Hematopoietic multipotent progenitor cell treated with erythropoietin and hydrocortisone succinate and interleukin-3 and kit ligand, for 8 days (in vitro differentiated cells): ENCODE results near the gene GOLGA6L26.
"Not testable (repeated sequence)": the region's sequence is repeated elsewhere in the genome, so short reads cannot be mapped to it uniquely, and the experiment has no call there.

Experiments
- DNase-seq: peaks from one replicate; pipeline ENCODE4 v3.0.0-alpha.2; 2015

GOLGA6L26 gene, protein sequence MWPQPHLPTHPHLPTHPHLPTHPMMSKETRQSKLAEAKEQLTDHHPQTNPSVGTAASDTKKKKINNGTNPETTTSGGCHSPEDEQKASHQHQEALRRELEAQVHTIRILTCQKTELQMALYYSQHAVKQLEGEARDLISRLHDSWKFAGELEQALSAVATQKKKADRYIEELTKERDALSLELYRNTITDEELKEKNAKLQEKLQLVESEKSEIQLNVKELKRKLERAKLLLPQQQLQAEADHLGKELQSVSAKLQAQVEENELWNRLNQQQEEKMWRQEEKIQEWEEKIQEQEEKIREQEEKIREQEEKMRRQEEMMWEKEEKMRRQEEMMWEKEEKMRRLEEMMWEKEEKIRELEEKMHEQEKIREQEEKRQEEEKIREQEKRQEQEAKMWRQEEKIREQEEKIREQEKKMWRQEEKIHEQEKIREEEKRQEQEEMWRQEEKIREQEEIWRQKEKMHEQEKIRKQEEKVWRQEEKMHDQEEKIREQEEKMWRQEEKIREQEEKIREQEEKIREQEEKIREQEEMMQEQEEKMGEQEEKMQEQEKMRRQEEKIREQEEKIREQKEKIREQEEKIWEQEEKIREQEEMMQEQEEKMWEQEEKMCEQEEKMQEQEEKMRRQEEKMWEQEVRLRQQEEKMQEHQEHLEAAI

DNA sequence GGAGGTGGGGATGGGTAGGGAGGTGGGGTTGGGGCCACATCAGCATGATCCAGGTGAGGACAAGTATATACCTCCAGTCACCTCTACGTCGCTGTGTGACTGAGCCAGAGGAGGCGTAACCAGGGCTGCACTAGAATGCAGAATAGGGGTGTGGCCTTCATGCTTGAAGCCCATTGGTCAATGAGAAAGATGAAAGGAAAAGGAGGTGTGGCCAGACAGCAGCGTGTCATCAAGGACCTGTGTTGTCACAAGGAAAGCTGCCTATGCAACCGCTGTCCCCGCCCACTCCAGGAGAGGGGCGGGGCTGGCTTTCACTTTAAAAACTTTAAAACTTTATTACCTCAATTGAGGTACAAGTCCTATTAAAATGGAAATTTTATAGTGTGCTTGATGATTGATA lies at the start of gene GOLGA6L26:
Gene GOLGA6L26, minus strand, starts transcription at position 101 of the 400 bp plus-strand sequence. Its CDS starts 61 bp downstream, at position 40.
- DNase-seq = not testable (repeated sequence)

DNA sequence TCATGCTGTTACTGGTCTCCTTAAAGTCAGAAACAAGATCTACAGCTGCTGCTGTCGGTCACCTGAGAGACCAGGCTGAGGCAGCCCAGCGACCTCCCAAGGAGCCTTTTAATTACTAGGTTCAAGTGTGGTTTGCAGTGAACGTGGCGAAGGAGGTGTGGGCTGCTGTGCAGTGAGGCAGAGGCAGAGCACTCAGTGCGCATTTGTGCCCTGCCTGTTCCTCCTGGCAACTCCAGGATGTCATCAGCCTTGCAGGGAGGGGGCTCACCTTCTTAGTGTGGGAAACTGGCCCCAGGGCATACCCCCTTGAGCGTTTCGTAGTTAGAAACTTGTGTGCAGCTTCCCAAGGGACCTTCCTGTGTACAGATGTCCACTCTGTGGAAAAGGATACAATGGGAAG lies 47.2 kb upstream of the GOLGA6L26 start:
- not testable (repeated sequence) for DNase-seq

DNA sequence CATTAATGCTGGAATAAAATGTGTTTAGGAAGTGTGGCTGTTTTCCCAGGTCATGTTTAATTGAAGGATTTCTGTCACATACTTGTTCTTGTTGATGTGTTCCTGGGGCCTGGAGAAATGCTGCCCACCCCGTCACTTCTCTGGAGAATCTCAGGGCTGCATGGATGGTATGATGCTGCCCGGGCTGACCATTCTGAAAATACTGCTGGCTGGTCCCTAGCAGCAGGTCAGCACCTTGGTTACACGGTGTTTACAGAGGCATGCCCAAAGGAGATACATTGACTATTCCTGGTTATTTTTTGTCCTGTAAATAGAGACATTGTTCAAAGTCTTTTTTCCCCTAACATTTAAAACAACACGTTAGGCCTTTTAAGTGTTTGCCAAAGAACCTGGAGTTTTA lies 46.7 kb upstream of the GOLGA6L26 start:
- not testable (repeated sequence) for DNase-seq

DNA sequence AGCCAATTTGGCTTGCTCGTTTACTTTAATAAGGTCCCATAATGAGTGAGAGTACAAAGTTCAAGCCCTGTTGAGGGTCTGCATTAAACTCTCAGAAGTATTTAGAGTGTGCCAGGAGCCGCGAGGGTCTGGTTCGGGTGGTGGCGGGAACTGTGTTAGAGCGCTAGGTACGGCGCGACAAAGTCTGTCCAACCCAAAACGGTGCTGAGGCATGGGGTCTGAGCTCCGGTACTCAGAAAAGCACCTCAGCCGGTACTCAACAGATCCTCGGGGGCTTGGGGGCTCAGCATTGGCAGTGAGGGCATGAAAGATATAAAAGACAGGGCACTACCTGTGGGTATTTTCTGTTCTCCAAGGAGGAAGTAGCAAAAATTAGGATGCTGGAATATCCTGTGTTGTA lies 45.0 kb upstream of the GOLGA6L26 start:
- not testable (repeated sequence) for DNase-seq

DNA sequence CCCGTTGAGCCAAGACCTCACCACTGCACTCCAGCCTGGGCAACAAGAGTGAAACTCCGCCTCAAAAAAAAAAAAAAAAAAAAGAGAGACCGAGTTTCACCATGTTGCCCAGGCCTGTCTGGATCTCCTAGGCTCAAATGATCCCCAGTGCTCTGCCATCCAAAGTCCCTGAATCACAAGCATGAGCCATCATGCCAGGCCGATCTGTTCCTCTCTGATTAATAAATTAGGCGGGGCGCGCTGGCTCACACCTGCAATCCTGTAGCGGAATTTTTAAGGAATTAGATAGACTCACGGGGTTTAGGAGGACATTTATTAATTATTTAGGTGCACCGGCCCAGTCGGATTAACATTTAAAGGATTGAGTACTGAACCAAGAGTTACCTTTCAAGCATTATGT lies 40.2 kb upstream of the GOLGA6L26 start:
- not testable (repeated sequence) for DNase-seq

DNA sequence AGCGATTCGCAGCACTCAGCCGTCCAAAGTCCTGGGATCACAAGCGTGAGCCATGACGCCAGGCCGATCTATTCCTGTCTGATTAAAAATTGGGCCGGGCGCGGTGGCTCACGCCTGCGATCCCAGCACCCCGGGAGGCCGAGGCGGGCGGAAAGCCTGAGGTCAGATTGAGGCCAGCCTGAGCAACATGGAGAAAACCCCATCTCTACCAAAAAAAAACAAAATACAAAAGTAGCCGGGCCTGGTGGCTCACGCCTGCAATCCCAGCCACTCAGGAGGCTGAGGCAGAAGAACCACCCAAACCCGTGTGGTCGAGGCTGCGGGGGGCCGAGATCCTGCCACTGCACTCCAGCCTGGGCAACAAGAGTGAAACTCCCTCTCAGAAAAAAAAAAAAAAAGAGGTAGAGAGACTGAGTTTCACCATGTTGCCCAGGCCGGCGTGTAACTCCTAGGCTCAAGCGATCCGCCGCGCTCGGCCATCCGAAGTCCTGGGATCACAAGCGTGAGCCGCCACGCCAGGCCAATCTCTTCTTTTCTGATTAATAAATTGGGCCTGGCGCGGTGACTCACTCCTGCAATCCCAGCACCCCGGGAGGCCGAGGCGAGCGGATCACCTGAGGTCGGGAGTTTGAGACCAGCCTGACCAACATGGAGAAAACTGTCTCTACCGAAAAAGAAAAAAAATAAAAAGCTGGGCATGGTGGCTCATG lies 39.0 kb upstream of the GOLGA6L26 start:
- DNase-seq = not testable (repeated sequence)

DNA sequence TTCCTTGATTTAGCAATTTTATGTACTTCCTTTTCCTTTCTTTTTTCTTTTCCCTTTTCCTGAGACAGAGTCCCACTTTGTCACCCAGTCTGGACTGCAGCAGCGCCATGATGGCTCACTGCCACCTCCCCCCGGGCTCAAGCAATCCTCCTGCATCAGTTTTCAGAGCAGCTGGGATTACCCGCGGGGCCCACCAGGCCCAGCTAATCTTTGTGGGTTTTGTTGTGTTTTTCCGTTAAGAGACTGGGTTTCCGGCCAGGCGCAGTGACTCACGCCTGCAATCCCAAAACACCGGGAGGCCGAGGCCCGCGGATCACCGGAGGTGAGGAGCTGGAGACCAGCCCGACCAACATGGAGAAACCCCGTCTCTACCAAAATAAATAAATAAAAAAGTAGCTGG lies 38.3 kb upstream of the GOLGA6L26 start:
- DNase-seq = no peak

DNA sequence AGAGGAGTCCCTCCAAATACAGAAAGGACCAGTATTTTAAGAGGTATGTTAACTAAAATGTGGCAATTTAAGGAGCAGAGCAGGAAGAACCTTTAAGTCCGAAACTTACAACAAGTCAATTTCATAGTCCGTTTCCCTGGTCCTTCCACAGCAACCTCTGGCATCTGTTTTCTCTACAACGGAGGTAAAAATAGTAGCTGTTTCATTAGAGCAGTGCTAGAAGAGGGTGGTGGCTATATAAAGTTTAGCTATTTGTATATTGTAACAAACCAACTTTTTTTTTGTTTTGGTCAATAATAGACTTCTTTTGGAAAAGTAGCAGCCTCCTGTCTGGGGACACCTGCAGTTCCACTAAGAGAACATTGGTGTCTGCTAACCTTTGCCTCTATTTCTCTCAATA lies 37.9 kb upstream of the GOLGA6L26 start:
- DNase-seq = not testable (repeated sequence)

DNA sequence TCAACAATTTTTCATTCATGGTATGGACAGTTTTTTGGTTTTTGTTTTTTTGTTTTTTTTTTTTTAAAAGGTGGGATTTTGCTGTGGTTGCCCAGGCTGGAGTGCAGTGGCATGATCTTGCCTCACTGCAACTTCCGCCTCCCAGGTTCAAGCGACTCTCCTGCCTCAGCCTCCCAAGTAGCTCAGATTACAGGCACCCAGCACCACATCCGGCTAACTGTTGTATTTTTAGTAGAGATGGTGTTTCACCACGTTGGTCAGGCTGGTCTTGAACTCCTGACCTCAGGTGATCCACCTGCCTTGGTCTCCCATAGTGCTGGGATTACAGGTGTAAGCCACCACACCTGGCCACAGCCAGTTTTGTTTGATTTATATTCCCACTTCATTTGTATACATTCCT lies 37.1 kb upstream of the GOLGA6L26 start:
- not testable (repeated sequence) for DNase-seq

DNA sequence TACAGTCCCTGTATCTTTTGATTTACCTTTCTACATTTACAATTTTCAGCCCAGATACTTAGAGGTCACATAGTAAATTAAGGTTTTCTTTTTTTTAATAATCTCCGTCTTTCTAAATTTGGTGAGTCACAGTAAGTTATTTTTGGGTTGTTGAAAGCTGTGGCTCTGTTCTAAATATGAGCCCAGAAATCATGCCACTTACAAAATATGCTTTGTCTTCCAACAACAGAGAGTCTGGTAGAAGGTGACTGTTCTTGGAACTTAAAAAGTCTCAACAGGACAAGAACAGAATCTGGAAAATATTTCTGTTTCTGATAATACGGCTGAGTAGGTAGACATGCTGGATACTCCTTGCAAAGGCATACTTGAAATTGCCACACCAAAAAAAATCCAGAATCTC lies 36.6 kb upstream of the GOLGA6L26 start:
- DNase-seq = no peak

DNA sequence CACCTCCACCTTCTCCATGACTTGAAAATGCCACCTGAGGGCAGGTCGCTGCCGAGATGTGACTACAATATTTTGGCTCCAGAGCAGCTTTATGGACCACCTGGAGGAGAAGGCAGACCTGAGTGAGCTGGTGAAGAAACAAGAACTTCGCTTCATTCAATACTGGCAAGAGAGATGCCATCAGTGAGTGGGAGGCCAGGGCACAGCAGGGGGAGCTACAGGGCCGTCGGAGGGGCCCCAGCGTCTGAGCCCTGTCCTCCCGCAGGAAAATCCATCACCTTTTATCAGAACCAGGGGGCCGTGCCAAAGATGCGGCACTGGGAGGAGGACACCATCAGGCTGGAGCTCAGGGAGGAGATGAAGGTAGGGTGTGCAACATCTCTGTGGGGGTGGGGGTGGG lies 30.3 kb upstream of the GOLGA6L26 start:
- DNase-seq = not testable (repeated sequence)

DNA sequence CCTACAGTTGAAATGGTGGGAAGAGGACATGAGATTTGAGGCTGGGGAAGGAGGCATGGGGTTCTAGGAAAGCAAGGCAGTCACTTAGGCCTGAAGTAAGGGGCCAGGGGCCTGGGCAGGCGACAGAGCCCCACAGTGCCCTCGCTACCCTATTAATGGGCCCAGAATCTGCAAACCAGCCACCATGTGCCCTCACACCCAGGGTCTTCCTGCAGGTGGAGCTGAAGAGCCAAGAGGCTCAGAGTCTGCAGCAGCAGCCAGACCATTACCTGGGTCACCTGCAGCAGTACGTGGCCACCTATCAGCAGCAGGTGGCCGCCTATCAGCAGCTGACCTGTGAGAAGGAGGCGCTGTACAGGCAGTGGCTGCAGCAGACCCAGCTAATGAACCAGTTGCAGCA lies 28.6 kb upstream of the GOLGA6L26 start:
- DNase-seq = not testable (repeated sequence)

DNA sequence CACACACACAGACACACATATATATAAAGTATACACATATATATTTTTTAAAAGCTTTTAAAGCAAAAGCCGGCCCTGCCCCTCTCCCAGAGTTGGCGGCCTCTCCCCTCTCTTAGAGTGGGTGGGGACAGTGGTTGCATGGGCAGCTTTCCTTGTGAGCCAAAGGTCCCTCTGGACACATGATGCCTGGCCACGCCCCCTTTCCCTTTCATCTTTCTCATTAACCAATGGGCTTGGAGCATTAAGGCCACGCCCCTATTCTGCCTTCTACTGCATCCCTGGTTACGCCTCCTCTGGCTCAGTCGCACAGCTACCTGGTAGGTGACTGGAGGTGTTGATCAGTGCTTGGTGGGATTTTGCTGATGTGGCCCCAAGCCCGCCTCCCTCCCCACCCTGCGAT lies 20.5 kb upstream of the GOLGA6L26 start, which contains the start of gene GOLGA8S:
Gene GOLGA8S, plus strand, starts transcription at position 301 of the 400 bp plus-strand sequence. Its CDS starts 62 bp downstream, at position 363.
- not testable (repeated sequence) for DNase-seq

DNA sequence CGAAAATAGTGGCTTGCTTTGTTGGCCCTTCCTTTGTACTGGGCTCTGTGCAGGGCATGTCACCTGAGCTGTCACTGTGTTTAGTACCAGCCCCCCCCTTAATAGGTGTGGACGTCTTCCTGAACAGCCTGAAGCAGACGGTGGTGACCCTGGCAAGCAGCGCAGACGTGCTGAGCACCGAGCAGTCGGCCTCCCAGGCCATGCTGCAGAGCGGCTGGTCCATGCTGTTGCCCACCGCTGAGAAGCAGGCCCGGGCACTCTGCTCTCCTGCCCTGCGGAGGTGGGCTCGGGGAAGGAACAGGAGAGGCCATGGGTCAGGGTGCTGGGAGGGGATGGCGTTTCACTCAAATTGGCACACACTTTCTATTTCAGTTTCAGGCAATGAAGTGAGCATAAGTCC lies 22.8 kb downstream of the GOLGA6L26 start:
- not testable (repeated sequence) for DNase-seq

DNA sequence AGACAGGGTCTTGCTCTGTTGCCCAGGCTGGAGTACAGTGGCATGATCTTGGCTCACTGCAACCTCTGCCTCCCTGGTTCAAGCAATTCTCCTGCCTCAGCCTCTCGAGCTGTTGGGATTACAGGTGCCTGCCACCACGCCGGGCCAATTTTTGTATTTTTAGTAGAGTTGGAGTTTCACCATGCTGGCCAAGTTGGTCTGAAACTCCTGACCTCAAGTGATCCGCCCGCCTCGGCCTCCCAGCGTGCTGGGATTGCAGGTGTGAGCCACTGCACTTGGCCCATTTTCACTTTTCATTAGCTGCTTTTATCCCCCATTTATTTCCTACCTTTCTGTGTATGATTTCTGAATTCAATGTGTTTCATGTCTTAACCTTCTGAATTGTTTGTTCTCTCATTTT lies 28.1 kb downstream of the GOLGA6L26 start:
- not testable (repeated sequence) for DNase-seq

DNA sequence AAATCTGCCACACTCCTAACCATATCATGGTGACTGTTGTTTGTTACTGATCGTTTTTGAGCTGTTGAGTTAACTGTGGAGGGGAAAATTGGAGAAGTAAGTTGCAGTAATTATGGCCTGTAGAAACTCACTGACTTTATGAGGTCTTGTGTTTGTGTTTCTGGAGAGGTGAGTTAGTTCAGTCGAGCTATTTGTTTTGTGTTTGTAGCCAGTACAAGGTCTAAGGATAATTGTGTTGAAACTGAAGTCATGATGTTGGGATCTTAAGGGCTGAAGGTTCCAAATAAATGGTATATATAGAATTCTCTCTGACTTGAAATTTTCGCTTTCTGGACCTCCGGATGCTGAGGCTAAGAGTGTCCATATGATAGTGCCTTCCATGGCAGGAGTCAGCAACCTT lies 29.2 kb downstream of the GOLGA6L26 start:
- DNase-seq = peak; percentile 1

DNA sequence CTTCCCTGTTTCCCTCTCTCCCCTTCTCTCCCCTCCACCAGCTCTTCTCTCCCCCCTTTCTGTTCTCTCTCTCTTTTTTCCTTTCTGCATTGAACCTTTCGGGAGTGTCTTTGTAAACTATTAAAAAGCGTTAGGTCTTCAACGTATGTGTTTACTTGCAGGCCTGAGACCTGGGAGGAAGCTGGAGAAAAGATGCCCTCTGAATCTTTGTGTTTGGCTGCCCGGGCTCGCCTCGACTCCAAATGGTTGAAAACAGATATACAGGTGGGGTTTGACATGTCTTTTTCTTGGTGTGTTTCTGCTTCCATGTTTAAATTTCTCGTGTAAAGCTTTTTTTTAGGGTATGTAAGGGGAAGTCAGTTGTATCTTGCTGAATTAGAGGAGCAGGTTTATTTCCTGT lies 29.7 kb downstream of the GOLGA6L26 start:
- DNase-seq = peak; percentile 8

DNA sequence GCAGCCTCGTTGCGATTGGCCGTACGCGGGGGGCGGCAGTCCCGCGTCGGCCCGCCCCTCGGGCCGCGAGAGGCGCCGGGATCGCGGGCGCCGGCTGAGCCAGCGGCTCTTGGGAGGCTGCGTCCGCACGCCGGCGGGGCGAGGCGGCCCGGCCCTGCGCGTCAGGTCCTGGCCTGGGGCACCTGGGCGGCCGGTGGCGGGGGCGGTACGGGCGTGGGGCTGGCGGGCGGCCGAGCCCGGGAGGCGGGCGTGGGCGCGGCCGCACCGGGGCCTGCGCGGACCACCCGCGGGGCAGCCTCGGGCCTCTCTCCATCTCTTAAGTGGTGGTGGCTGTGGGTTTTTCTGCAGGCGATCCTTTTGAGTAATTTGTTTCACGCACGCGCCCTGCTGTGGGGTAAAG lies 30.3 kb downstream of the GOLGA6L26 start:
- DNase-seq = peak; percentile 23

DNA sequence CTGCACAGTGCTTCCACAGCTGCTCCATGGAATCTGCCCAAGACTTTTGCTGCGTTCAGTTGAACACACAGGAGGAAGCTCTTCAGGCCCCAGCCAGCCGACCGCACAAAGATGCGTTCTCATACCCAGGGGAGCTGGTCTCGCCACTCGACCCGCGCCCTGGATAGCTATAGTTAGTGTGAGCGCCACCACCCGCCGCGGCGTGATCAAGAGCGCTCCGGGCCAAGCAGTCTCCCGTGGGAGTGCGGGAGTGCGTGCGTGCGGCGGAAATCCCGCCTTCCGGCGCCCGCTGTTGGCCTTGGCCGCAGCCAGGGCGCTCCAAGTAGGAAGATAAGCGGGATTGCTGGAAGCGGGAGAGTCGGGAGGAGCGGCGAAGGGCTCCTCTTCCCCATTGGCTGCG lies 30.8 kb downstream of the GOLGA6L26 start:
- DNase-seq = not testable (repeated sequence)
